Kidney (tissue), 14 donors: ENCODE data around the gene RINT1. TPM values are rescaled to one million over a fixed set of nuclear protein-coding genes. Genes with fewer than 3 reads are reported as not detected.

Source experiments
- DNase-seq, 5 donors: peaks; one replicate each; pipeline ENCODE4 v3.0.0-alpha.2; 2013 to 2020
- FAIRE-seq: peaks from 2 replicates; lab custom pipeline; 2012; peaks lifted over from hg19 to GRCh38; lab: Jason Lieb, UNC
- H3K27ac ChIP-seq, 2 donors: one replicate each; pipeline ENCODE4 v1.7.0; 2013; ENCODE audit warnings: low read depth in 2 of 2, low read length in 2 of 2, inconsistent platforms in 1 of 2
- H3K27me3 ChIP-seq: one replicate; pipeline ENCODE4 v1.7.1; 2013; ENCODE audit warnings: low read length, inconsistent platforms; ENCODE audit not compliant: control insufficient read depth, insufficient read depth
- H3K36me3 ChIP-seq, 3 donors: one replicate each; pipeline versions ENCODE4 v1.7.0 to v1.7.1; 2013; ENCODE audit warnings: low read length in 3 of 3, control low read depth in 1 of 3, inconsistent platforms in 1 of 3; ENCODE audit not compliant: insufficient read depth in 3 of 3, control insufficient read depth in 2 of 3
- H3K4me1 ChIP-seq, 3 donors: one replicate each; pipeline versions ENCODE4 v1.7.0 to v1.7.1; 2013; ENCODE audit warnings: low read length in 3 of 3, inconsistent platforms in 1 of 3, low read depth in 1 of 3; ENCODE audit not compliant: control insufficient read depth in 2 of 3, insufficient read depth in 2 of 3
- H3K4me3 ChIP-seq, 3 donors: one replicate each; pipeline versions ENCODE4 v1.7.0 to v1.8.1; 2013; ENCODE audit warnings: low read length in 3 of 3, control low read depth in 1 of 3, inconsistent platforms in 1 of 3
- H3K9ac ChIP-seq, 3 donors: one replicate each; pipeline versions ENCODE4 v1.7.0 to v1.7.1; 2013; ENCODE audit warnings: low read length in 3 of 3, control low read depth in 1 of 3, inconsistent platforms in 1 of 3
- H3K9me3 ChIP-seq, 3 donors: one replicate each; pipeline versions ENCODE4 v1.7.0 to v1.7.1; 2013; ENCODE audit warnings: low read length in 3 of 3, control low read depth in 1 of 3, inconsistent platforms in 1 of 3; ENCODE audit not compliant: control insufficient read depth in 2 of 3, insufficient read depth in 1 of 3
- intact Hi-C: fragments of 100-400 bp; cut with DNase I; formaldehyde crosslinking; loops from one replicate; pipeline ENCODE4 v1.11.1; 2022
- polyA plus RNA-seq: library from polyadenylated mRNA; stranded (reverse); fragments of 350-450 nt; fragmentation: Illumina TruSeq; extraction: RNeasy Lipid Tissue Mini Kit (QIAGEN cat#74804); gene quantifications from one replicate; pipeline ENCODE4 v1.2.3, GENCODE V29; 2014; ENCODE audit warnings: low read depth, low replicate concordance; ENCODE audit not compliant: insufficient read depth
- total RNA-seq: library from RNA; stranded (reverse); fragmentation: NEBNext Ultra II Directional; extraction: Animal tissue kit (Norgen Biotek cat#: 25700); gene quantifications from one replicate; pipeline ENCODE4 v1.2.1, GENCODE V29; 2021
- TF ChIP-seq, protein P1 (sequence below): IDR thresholded peaks from 3 replicates; pipeline ENCODE4 v1.5.1; 2012; ENCODE audit warnings: mild to moderate bottlenecking, moderate library complexity, borderline replicate concordance; ENCODE audit not compliant: insufficient read depth; ENCODE audit errors: extremely low read depth
- donor health status: control.
- donor health status: control.
- donor health status: control.
- donor health status: control.
- donor health status: control.
- donor health status: DM: yes; HTN: yes; CAD: no.
- donor health status: Normal renal cell carcinoma (clear cell type).

Gene RINT1
- total and polyA plus RNA-seq, 2 donors from 2014 or later, result 7.1 to 14.2 TPM

DNA sequence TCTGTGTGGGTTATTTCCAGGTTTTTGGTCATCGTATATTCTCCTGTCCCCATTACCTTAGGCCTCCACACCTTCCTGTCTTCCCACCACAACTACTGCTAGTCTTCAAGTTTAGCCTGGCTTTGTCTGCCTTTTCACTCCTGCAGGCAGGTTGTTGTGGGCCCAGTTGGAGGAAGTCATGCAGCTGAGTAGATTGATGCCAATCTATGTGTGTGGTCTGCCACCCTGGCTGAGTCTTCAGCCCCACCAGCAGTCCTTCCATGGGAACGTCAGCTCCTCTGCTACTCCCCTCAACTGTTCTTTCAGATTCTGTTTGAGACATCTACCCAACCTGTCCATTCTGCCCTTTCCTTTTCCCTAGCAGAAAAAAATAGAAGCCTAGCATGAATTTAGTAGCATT, 6.3 kb downstream of the RINT1 start:
- intact Hi-C loops, result no loop called here
- TF ChIP-seq, protein P1, sequence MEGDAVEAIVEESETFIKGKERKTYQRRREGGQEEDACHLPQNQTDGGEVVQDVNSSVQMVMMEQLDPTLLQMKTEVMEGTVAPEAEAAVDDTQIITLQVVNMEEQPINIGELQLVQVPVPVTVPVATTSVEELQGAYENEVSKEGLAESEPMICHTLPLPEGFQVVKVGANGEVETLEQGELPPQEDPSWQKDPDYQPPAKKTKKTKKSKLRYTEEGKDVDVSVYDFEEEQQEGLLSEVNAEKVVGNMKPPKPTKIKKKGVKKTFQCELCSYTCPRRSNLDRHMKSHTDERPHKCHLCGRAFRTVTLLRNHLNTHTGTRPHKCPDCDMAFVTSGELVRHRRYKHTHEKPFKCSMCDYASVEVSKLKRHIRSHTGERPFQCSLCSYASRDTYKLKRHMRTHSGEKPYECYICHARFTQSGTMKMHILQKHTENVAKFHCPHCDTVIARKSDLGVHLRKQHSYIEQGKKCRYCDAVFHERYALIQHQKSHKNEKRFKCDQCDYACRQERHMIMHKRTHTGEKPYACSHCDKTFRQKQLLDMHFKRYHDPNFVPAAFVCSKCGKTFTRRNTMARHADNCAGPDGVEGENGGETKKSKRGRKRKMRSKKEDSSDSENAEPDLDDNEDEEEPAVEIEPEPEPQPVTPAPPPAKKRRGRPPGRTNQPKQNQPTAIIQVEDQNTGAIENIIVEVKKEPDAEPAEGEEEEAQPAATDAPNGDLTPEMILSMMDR, result no peak
- DNase-seq (no peak), FAIRE-seq (no peak)
- Histone ChIP-seq H3K9ac (no peak overlapping the region), H3K27ac (no peak overlapping the region), H3K4me3 (no peak overlapping the region), H3K36me3 (peaks cover 0 to 31% (median 11%) of the 10 kb centered on the region in 3 donors), H3K9me3 (no peaks in the 10 kb centered on the region), H3K27me3 (no peaks in the 10 kb centered on the region), H3K4me1 (peaks cover 0 to 5% (median 2%) of the 10 kb centered on the region in 3 donors)

DNA sequence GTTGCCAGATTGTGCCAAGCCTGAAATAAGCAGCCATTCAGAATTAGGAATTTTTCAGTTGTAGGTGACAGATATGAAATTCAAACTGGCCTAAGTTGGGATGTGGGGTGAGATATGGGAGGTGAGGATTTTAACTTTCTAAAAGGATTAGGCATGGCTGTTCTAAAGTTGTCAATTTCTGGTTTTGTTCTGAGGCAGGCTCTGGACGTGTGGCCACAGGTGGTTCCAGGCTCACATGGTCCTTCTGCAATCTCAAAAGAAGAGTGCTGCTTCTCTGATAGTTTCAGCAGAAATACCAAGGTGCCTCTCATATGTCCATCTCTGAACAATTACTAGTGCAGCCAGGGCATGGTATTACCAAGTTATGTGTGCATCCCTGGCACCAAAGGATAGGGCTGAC, 27.9 kb downstream of the RINT1 start:
- TF ChIP-seq, protein P1, result no peak
- no peak for FAIRE-seq

DNA sequence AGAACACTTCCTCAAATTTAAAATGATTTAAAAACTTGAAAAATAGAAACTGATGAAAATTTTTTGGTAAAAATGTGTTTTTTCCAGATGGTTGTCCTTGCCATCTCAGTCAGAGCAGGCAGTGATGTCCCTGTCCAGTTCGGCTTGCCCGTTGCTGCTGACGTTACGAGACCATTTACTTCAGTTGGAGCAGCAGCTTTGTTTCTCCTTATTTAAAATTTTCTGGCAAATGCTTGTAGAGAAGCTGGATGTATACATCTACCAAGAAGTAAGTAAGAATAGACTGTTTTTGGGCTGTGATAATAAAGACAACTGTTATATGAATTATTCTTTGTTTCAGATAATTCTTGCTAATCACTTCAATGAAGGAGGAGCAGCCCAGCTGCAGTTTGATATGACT, 33.2 kb downstream of the RINT1 start:
- H3K9me3 ChIP-seq, result no peaks in the 10 kb centered on the region
- H3K27me3 ChIP-seq, result no peaks in the 10 kb centered on the region
- FAIRE-seq (no peak), DNase-seq (no peak)
- no peak overlapping the region for H3K27ac ChIP-seq
- H3K36me3 ChIP-seq, result peaks cover 4 to 29% (median 4%) of the 10 kb centered on the region in 3 donors
- no peak overlapping the region for H3K9ac ChIP-seq
- no peaks in the 10 kb centered on the region for H3K4me1 ChIP-seq
- no peak overlapping the region for H3K4me3 ChIP-seq
- TF ChIP-seq, protein P1, result no peak
- intact Hi-C loops, result no loop called here

More for the DNA sequence above, 27.9 kb downstream of the RINT1 start:
- Histone ChIP-seq H3K9me3 (no peaks in the 10 kb centered on the region), H3K4me1 (no peaks in the 10 kb centered on the region), H3K36me3 (peaks cover 4 to 20% (median 5%) of the 10 kb centered on the region in 3 donors), H3K9ac (no peak overlapping the region), H3K4me3 (no peak overlapping the region), H3K27ac (no peak overlapping the region), H3K27me3 (no peaks in the 10 kb centered on the region)
- intact Hi-C loops, result no loop called here
- no peak for DNase-seq

DNA sequence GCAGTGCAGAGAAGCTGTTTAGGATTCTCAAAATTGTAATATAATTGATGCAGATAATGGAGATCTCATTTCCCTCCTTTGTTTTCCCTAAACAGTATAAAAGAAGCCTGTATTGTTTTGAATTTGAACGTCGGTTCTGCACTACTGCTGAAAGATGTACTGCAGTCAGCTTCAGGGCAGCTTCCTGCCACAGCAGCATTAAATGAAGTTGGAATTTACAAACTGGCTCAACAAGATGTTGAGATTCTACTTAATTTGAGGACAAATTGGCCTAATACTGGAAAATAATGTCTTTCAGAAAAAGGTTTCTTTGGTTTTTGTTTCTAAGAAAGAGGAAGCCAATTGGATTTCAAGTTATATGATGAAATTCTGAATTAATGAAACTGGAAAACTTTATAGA, 35.0 kb downstream of the RINT1 start:
- H3K9me3 ChIP-seq, result no peaks in the 10 kb centered on the region
- no peaks in the 10 kb centered on the region for H3K27me3 ChIP-seq
- DNase-seq, result no peak
- intact Hi-C loops, result no loop called here
- no peak overlapping the region for H3K9ac ChIP-seq
- H3K36me3 ChIP-seq, result peaks cover 4 to 27% (median 4%) of the 10 kb centered on the region in 3 donors
- H3K27ac ChIP-seq, result no peak overlapping the region
- no peak for FAIRE-seq
- TF ChIP-seq, protein P1, result no peak
- no peaks in the 10 kb centered on the region for H3K4me1 ChIP-seq
- H3K4me3 ChIP-seq, result no peak overlapping the region
